Activated T-cell treated with anti-CD3 and anti-CD28 coated beads for 48 hours (primary cell): ENCODE measurements around the gene SPATA33.

Source experiments
- DNase-seq: peaks from one replicate; pipeline ENCODE4 v3.0.0-alpha.2; 2020; ENCODE audit warnings: low read depth

The SPATA33 gene

DNA sequence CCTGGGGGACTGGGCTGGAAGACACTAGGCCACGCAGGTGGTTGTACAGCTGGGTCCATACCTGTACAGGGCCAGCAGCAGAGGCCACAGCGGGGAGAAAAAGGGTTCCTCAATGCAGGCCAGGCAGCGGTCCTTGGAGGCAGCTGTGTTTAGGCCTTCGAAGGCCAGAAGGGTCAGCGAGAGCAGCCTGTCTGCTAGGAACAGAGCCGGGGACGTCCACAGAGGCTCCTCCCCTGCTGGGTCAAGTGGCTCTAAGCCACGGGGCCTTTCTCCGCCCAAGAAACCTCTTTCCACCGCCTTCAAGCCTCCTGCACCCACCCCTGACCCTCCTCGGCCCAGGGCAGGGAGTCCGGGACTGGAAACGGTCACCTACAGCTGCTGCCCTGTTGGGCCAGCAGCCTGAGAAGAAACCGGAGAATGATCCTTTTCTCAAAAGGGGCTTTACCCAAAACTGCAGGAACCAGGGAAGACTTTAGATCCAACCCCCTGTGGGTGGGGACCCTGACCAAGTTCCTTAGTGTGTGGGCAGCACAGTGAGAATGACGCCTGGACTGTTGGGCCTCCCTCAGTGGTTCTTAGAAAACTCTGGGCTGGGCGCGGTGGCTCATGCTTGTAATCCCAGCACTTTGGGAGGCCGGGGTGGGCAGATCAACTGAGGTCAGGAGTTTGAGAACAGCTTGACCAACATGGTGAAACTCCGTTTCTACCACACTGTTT is 52.2 kb downstream of the SPATA33 start:
- DNase-seq: no peak

DNA sequence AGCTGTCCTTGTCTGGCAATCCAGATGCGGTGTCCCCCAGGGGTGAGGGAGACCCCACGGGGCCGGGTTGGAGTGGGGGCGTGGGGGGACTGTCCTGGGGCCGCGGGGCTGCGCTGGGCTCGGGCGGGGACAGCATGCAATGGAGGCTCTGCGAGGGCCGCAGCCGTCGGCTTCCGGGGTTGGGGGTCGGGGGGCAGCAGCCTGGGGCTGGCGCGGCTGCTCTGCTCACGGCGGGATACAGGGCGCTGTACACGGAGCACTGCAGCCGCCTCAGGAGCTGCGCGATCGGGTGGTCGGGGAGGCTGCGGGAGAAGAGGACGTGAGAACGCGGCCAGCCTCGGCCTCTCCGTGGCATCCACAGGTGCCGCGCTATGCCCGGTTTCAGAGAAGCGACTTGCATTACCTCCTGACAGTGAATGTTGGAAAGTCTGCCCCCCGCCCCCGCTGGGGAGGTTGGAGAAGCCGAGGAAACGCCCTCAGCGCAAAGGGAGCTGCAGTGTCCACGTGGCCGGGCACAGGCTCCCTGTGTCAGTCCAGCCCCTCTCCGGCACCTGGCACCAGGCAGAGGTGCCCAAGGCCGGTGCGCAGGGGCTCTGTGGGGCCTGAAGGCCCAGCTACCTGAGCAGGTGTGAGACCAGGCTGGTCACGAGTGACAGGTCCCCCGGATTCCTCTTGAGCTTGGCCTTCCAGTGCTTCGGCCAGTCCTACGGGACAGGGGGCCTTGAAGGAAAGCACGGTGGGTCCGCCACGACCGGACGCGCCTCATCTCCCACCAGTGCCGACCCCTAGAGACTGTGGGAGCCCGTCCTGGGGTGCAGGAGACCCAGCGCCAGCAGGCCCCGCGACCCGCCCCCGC is 53.3 kb downstream of the SPATA33 start:
- DNase-seq: no peak

DNA sequence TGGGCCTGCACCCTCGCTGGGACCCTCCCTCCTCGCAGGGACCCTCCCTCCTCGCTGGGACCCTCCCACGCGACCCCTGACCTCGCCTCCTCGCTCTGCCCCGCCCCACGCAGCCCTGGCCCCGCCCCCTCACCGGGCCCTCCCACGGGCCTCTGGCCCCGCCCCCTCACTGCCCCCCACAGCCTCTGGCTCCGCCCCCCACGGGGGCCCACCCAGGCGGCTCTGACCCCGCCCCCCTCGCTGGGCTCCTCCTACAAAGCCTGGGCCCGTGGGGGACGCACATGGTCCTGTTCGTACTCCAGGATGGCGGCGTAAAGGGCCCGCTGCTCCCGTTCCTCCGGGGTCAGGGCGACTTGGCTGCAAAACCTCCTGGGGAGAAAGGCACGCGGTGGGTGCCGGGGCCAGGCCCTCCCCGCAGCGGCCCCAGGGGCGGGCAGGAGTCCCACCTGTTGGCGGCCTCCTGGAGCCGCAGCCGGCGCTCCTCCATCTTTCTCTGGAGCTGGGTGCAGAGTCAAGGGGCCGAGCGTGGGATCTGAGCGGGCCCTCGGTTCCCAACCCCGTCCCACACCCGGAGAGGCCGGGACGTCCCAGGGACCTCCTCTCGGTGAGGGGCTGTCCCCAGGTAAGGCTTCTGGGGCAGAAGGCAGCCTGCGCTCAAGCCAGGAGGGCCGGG is 54.1 kb downstream of the SPATA33 start:
- DNase-seq: peak; percentile 62

DNA sequence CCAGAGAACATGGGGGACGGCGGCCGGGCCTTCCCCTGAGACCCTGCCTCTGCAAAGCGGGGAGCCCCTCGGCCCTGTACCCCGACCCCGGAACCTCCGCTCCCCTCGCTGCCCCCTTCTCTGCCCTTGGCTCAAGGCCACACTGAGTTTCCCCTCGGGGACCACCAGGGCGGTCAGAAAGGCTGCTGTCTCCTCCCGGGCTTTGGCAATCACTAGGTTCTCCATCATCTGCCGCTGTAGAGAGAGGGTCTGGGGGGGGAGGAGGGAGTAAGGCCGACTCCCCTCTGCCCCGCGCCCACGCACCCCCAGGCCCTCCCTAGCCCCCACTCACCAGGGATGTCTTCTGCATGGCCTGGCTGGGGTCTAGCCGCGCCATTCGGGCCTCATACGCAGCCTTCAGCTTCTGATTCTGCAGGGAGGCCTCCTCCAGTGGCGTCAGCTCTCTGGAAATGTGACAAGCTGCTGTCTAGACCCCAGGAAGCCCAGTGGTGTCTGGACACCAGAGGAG is 54.7 kb downstream of the SPATA33 start:
- DNase-seq: no peak

DNA sequence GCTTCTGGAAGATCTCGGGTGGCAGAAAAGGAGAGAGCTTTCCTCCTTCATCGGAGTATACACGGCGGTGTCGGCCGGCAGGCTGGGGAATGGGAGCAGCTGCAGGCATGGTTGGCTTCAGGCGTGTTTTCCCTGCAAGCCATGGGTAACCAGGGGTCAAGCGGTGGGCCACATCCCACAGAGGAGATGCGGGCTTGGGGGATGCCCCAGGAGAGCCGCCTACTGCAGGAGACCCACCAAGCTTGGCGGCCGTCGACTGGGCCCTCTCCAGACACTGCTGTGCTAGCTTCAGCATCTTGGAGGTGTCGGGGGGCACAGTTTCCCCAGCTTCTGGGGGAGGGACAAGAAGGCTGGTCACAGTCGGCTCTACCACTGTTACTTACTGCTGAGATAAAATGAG is 58.9 kb downstream of the SPATA33 start:
- no peak for DNase-seq

DNA sequence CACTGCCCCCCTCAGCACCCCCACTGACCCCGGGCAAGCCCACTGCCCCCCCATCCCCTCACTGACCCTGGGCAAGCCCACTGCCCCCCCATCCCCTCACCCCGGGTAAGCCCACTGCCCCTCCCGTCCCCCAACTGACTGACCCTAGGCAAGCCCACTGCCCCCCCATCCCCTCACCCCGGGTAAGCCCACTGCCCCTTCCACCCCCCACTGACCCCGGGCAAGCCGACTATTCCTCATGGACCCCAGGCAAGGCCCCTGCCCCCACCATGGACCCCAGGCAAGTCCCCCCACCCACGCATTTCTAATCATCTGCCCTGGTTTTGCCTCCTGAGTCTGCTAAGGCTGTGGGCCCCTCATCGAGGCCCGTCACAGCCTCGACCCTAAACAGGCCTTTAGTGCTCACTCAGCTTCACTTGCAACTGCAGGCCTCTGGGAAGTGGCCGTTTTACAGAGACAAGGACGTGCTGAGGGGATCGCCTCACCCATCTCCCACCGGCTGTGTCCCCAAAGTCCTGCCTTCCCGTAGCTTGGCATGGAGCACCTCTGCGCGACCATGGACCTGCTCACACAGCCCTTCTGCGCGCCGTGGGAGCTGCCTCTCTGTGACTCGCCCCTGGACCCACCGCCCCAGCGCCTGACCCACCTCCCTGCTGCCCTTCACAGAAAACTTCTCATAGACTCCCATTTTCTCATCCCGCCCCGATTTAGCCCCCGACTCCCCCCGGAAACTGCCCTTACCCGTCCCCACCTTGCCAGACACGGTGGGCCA is 59.5 kb downstream of the SPATA33 start:
- DNase-seq: no peak

DNA sequence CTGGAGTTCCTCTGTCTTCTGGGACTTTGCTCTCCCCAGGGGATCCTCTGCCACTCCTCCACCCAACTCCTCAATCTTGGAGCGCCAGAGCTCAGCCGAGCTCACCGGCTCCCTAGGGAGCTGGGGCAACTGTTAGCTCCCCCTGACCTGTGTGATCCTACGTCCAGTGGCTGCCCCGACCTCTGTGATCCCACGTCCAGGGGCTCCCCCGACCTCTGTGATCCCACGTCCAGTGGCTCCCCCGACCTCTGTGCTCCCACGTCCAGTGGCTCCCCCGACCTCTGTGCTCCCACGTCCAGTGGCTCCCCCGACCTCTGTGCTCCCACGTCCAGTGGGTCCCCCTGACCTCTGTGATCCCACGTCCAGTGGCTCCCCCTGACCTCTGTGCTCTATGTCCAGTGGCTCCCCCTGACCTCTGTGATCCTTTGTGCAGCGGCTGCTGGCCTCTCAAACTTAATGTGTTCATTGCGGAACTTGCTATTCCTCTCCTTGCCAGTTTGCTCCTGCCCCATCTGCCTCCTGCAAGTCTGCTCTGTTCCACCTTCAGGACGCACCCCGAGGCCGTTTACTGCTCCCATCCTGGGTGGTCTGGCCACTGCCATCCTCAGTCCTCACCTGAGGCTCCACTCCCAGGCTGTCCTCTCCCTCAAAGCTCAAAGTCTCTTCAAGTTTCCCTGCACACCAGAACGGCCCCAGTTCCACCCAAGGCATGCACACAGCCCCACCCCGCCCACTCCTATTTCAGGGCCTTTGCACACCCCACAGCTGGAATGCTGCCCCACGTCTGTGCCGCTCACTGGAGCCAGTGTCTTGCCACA is 60.3 kb downstream of the SPATA33 start:
- DNase-seq: no peak
